Neural cell (in vitro differentiated cells): ENCODE data around the gene ZNF737. TPM values are rescaled to one million over a fixed set of nuclear protein-coding genes. Genes with fewer than 3 reads are reported as not detected.
A peak's percentile ranks its signal among the peaks of the same experiment; 100 is the strongest.
"Not testable (repeated sequence)": the region's sequence is repeated elsewhere in the genome, so short reads cannot be mapped to it uniquely, and the experiment has no call there.

Experiments
- H2AFZ ChIP-seq: fragments of 200-600, 300-800 bp; sonication (generic), shearing (Covaris generic); 2 replicates; pipeline ENCODE4 v1.6.0; 2014; ENCODE audit warnings: low read depth, mild to moderate bottlenecking, antibody characterized with exemption, low read length, moderate library complexity
- H3F3A ChIP-seq: fragments of 200-600 bp; shearing (Covaris generic); 2 replicates; pipeline ENCODE4 v1.6.1; 2016; ENCODE audit warnings: mild to moderate bottlenecking, moderate library complexity, mixed read lengths, antibody characterized with exemption, low read length; ENCODE audit not compliant: insufficient read depth, poor library complexity, severe bottlenecking
- H3K27ac ChIP-seq: fragments of 200-600, 300-800 bp; sonication (generic), shearing (Covaris generic); 2 replicates; pipeline ENCODE4 v1.5.1; 2014; ENCODE audit warnings: mild to moderate bottlenecking, low read length, moderate library complexity
- H3K27me3 ChIP-seq: fragments of 300-800, 200-600 bp; sonication (generic), shearing (Covaris generic); 2 replicates; pipeline ENCODE4 v1.6.0; 2014; ENCODE audit warnings: mild to moderate bottlenecking, low read depth, low read length, moderate library complexity; ENCODE audit not compliant: insufficient read depth
- H3K36me3 ChIP-seq: fragments of 300-800, 200-600 bp; sonication (generic), shearing (Covaris generic); 2 replicates; pipeline ENCODE4 v1.5.1; 2014; ENCODE audit warnings: mild to moderate bottlenecking, antibody characterized with exemption, low read length, moderate library complexity; ENCODE audit not compliant: insufficient read depth
- H3K4me2 ChIP-seq: fragments of 300-800, 200-600 bp; sonication (generic), shearing (Covaris generic); 2 replicates; pipeline ENCODE4 v1.6.0; 2014; ENCODE audit warnings: mild to moderate bottlenecking, low read length
- H3K4me3 ChIP-seq: fragments of 300-800, 200-600 bp; sonication (generic), shearing (Covaris generic); 2 replicates; pipeline ENCODE4 v1.5.1; 2014; ENCODE audit warnings: mild to moderate bottlenecking, low read length, moderate library complexity
- H3K79me2 ChIP-seq: fragments of 200-600 bp; shearing (Covaris generic); replicated peaks from 2 replicates; pipeline ENCODE4 v1.6.0; 2014; ENCODE audit warnings: mild to moderate bottlenecking, low read length, moderate library complexity; ENCODE audit not compliant: insufficient read depth
- H3K9ac ChIP-seq: fragments of 300-800, 200-600 bp; sonication (generic), shearing (Covaris generic); 2 replicates; pipeline ENCODE4 v1.6.1; 2016; ENCODE audit warnings: mild to moderate bottlenecking, low read length, mixed read lengths
- H3K9me2 ChIP-seq: fragments of 200-600 bp; shearing (Covaris generic); 2 replicates; pipeline ENCODE4 v1.6.1; 2016; ENCODE audit warnings: mild to moderate bottlenecking, low read length, mixed read lengths; ENCODE audit not compliant: insufficient read depth
- H3K9me3 ChIP-seq: fragments of 200-600, 300-800 bp; sonication (generic), shearing (Covaris generic); 2 replicates; pipeline ENCODE4 v1.6.1; 2016; ENCODE audit warnings: mild to moderate bottlenecking, mixed run types, low read length, moderate library complexity, mixed read lengths
- H4K20me1 ChIP-seq: fragments of 200-600 bp; shearing (Covaris generic); 2 replicates; pipeline ENCODE4 v1.6.1; 2016; ENCODE audit warnings: mild to moderate bottlenecking, mixed run types; ENCODE audit not compliant: insufficient read depth
- CTCF ChIP-seq: fragments of 450-650 bp; IDR thresholded peaks from 2 replicates; pipeline ENCODE4 v1.5.1; 2014; ENCODE audit warnings: antibody characterized with exemption, mild to moderate bottlenecking, moderate library complexity; ENCODE audit not compliant: poor library complexity, severe bottlenecking
- EP300 ChIP-seq: fragments of 450-650 bp; conservative IDR thresholded peaks from 2 replicates; pipeline ENCODE4 v1.6.1; 2014; ENCODE audit warnings: antibody characterized with exemption, mild to moderate bottlenecking, moderate library complexity; ENCODE audit not compliant: poor library complexity, severe bottlenecking
- EZH2 ChIP-seq: fragments of 200-600, 300-800 bp; shearing (Covaris generic), sonication (generic); IDR thresholded peaks from 2 replicates; pipeline ENCODE4 v1.6.1; 2014; ENCODE audit warnings: antibody characterized with exemption, low read length, borderline replicate concordance, mild to moderate bottlenecking; ENCODE audit not compliant: insufficient read depth, poor library complexity, severe bottlenecking
- MXI1 ChIP-seq: fragments of 450-650 bp; conservative IDR thresholded peaks from 2 replicates; pipeline ENCODE4 v1.6.1; 2014; ENCODE audit warnings: antibody characterized with exemption, mild to moderate bottlenecking; ENCODE audit not compliant: poor library complexity, severe bottlenecking
- POLR2AphosphoS5 ChIP-seq: IDR thresholded peaks from 2 replicates; pipeline ENCODE4 v1.6.1; 2012
- RAD21 ChIP-seq: fragments of 450-650 bp; conservative IDR thresholded peaks from 2 replicates; pipeline ENCODE4 v1.6.1; 2014; ENCODE audit warnings: antibody characterized with exemption, mild to moderate bottlenecking, moderate library complexity
- REST ChIP-seq: IDR thresholded peaks from 2 replicates; pipeline ENCODE4 v1.6.1; 2012; ENCODE audit warnings: borderline replicate concordance
- SMC3 ChIP-seq: fragments of 450-650 bp; conservative IDR thresholded peaks from 2 replicates; pipeline ENCODE4 v1.6.1; 2014; ENCODE audit warnings: antibody characterized with exemption, mild to moderate bottlenecking, moderate library complexity; ENCODE audit not compliant: poor library complexity
- TAF1 ChIP-seq: IDR thresholded peaks from 2 replicates; pipeline ENCODE4 v1.6.1; 2012; ENCODE audit warnings: low read depth
- polyA minus RNA-seq: library from RNA; depleted of rRNA, polyadenylated mRNA; stranded (reverse); fragments of >200 nt; gene quantifications from 2 replicates; pipeline ENCODE4 v1.2.3, GENCODE V29; 2014
- polyA plus RNA-seq: library from polyadenylated mRNA; depleted of rRNA; stranded (reverse); fragments of >200 nt; gene quantifications from 2 replicates; pipeline ENCODE4 v1.2.3, GENCODE V29; 2014

ZNF737 gene
- polyA plus RNA-seq (81.2 and 103 TPM in 2 replicates), polyA minus RNA-seq (226 and 261 TPM in 2 replicates)

- peaks cover 6% of the 10 kb centered on the region for H3F3A ChIP-seq
- H3K9me3 ChIP-seq: peaks cover 5% of the 10 kb centered on the region
- peak within 1 kb of the TSS; percentile 83 for H3K4me3 ChIP-seq
- H3K27me3 ChIP-seq: no peaks in the 10 kb centered on the region
- H3K36me3 ChIP-seq: peaks cover 7% of the 10 kb centered on the region
- H3K9ac ChIP-seq: peak within 1 kb of the TSS; percentile 98
- H3K9me2 ChIP-seq: no peaks in the 10 kb centered on the region
- TF ChIP-seq EZH2 (no peak), CTCF (peak; percentile 45), POLR2AphosphoS5 (peak; percentile 97), RAD21 (no peak), TAF1 (peak; percentile 96), MXI1 (peak; percentile 51), SMC3 (peak; percentile 48), EP300 (no peak), REST (peak; percentile 94)
- peak within 1 kb of the TSS; percentile 91 for H2AFZ ChIP-seq
- H4K20me1 ChIP-seq: no peaks in the 10 kb centered on the region
- H3K4me2 ChIP-seq: peak within 1 kb of the TSS; percentile 40
- peaks cover 36% of the 10 kb centered on the region for H3K79me2 ChIP-seq
- peak within 1 kb of the TSS; percentile 97 for H3K27ac ChIP-seq
Observed at GRCh38 chr19:20565321-20566018, at the start of gene ZNF737. Gene ZNF737 (minus strand): TSS chr19:20565781. CDS start chr19:20565640, 141 bp downstream.

- not testable (repeated sequence) for H3K9me3 ChIP-seq, H3K4me2 ChIP-seq, H3K27ac ChIP-seq, H2AFZ ChIP-seq, H3K36me3 ChIP-seq, H4K20me1 ChIP-seq, H3K27me3 ChIP-seq, H3K9ac ChIP-seq, H3K4me3 ChIP-seq, H3K79me2 ChIP-seq, H3F3A ChIP-seq, H3K9me2 ChIP-seq
Observed at GRCh38 chr19:20614971-20615370, 49.4 kb upstream of the ZNF737 start.
